ENCODE measurements around the gene BANF1.

Gene BANF1

GRCh38 chr11:66050581-66051231, 48.4 kb downstream of the BANF1 start:
- TF ChIP-seq CTCF (IDR thresholded peaks at IDR 0.05; ENCODE audit: borderline replicate concordance, control extremely low read depth, extremely low read depth, insufficient read depth, missing control alignments): no peak
- no peak for DNase-seq (ENCODE audit: low spot score)
- in situ Hi-C loops (cut with MboI; ENCODE audit: low sequenced_read_pairs, unreplicated experiment): no loop called here

GRCh38 chr11:66051371-66051765, 49.1 kb downstream of the BANF1 start:
- no peak for TF ChIP-seq CTCF (IDR thresholded peaks at IDR 0.05; ENCODE audit: borderline replicate concordance, control extremely low read depth, extremely low read depth, insufficient read depth, missing control alignments)
- in situ Hi-C loops (cut with MboI; ENCODE audit: low sequenced_read_pairs, unreplicated experiment): no loop called here
- DNase-seq (ENCODE audit: low spot score): no peak

- TF ChIP-seq CTCF (IDR thresholded peaks at IDR 0.05; ENCODE audit: borderline replicate concordance, control extremely low read depth, extremely low read depth, insufficient read depth, missing control alignments): no peak
- DNase-seq (ENCODE audit: low spot score): peak; percentile 99
- in situ Hi-C loops (cut with MboI; ENCODE audit: low sequenced_read_pairs, unreplicated experiment): no loop called here
These were observed 49.7 kb downstream of the BANF1 start, which contains the start of gene SF3B2 for GRCh38 chr11:66051766-66052663. Gene SF3B2 (plus strand): TSS chr11:66052364. CDS start chr11:66052385, 21 bp downstream.

GRCh38 chr11:66052664-66052982, 50.3 kb downstream of the BANF1 start:
- DNase-seq (ENCODE audit: low spot score): no peak
- in situ Hi-C loops (cut with MboI; ENCODE audit: low sequenced_read_pairs, unreplicated experiment): no loop called here
- no peak for TF ChIP-seq CTCF (IDR thresholded peaks at IDR 0.05; ENCODE audit: borderline replicate concordance, control extremely low read depth, extremely low read depth, insufficient read depth, missing control alignments)

All from GM13976 (cell line).